GM23338 (cell line): ENCODE measurements around the gene DLGAP5. TPM values are rescaled to one million over a fixed set of nuclear protein-coding genes. Genes with fewer than 3 reads are reported as not detected.

Experiments
- ATAC-seq: fragments of 200-7000 bp; cut with Tn5 transposase; 3 replicates; pipeline ENCODE4 v1.9.1; 2020
- DNase-seq: peaks from one replicate; pipeline ENCODE4 v3.0.0-alpha.2; 2015; ENCODE audit warnings: low spot score
- H2AFZ ChIP-seq: fragments of 200-600 bp; sonication (generic); 2 replicates; pipeline ENCODE4 v1.8.0; 2016; ENCODE audit warnings: antibody characterized with exemption, mild to moderate bottlenecking, moderate library complexity
- H3F3A ChIP-seq: fragments of 200-600 bp; sonication (generic); replicated peaks from 2 replicates; pipeline ENCODE4 v1.8.0; 2017; ENCODE audit warnings: antibody characterized with exemption, mixed run types, low read depth
- H3K27ac ChIP-seq: fragments of 200-600 bp; sonication (generic); 2 replicates; pipeline ENCODE4 v1.6.1; 2016; ENCODE audit warnings: low read depth
- H3K27me3 ChIP-seq: fragments of 200-600 bp; sonication (generic); 2 replicates; pipeline ENCODE4 v1.8.0; 2016; ENCODE audit warnings: mild to moderate bottlenecking, mixed run types, moderate library complexity; ENCODE audit not compliant: insufficient read depth
- H3K36me3 ChIP-seq: fragments of 200-600 bp; sonication (generic); 2 replicates; pipeline ENCODE4 v1.8.0; 2016; ENCODE audit warnings: mild to moderate bottlenecking; ENCODE audit not compliant: insufficient read depth
- H3K4me1 ChIP-seq: fragments of 200-600 bp; sonication (generic); 2 replicates; pipeline ENCODE4 v1.8.0; 2016; ENCODE audit warnings: mild to moderate bottlenecking, moderate library complexity; ENCODE audit not compliant: insufficient read depth
- H3K4me2 ChIP-seq: fragments of 200-600 bp; sonication (generic); 2 replicates; pipeline ENCODE4 v1.7.1; 2017; ENCODE audit warnings: mixed run types
- H3K4me3 ChIP-seq: fragments of 200-600 bp; sonication (generic); 2 replicates; pipeline ENCODE4 v1.6.1; 2016; ENCODE audit warnings: mixed run types
- H3K79me2 ChIP-seq: fragments of 200-600 bp; sonication (generic); replicated peaks from 2 replicates; pipeline ENCODE4 v1.8.0; 2017; ENCODE audit warnings: mild to moderate bottlenecking; ENCODE audit not compliant: insufficient read depth
- H3K9me2 ChIP-seq: fragments of 200-600 bp; sonication (generic); 2 replicates; pipeline ENCODE4 v1.8.0; 2017; ENCODE audit not compliant: insufficient read depth
- H4K20me1 ChIP-seq: fragments of 200-600 bp; sonication (generic); replicated peaks from 2 replicates; pipeline ENCODE4 v1.8.0; 2017; ENCODE audit warnings: mild to moderate bottlenecking; ENCODE audit not compliant: insufficient read depth
- H3K27ac Mint-ChIP-seq: 2 replicates; pipeline ENCODE4 v1.8.0; 2020; ENCODE audit warnings: inconsistent platforms, mild to moderate bottlenecking, moderate library complexity, mixed read lengths
- H3K27me3 Mint-ChIP-seq: 3 replicates; pipeline ENCODE4 v1.8.0; 2022; ENCODE audit warnings: low read depth, mild to moderate bottlenecking, moderate library complexity, mixed read lengths, inconsistent platforms; ENCODE audit not compliant: insufficient read depth, poor library complexity
- H3K36me3 Mint-ChIP-seq: 3 replicates; pipeline ENCODE4 v1.8.0; 2021; ENCODE audit warnings: low read depth, mild to moderate bottlenecking, inconsistent platforms, moderate library complexity, mixed read lengths
- H3K4me1 Mint-ChIP-seq: 3 replicates; pipeline ENCODE4 v1.8.0; 2020; ENCODE audit warnings: mild to moderate bottlenecking, inconsistent platforms, mixed read lengths
- H3K4me3 Mint-ChIP-seq: 3 replicates; pipeline ENCODE4 v1.8.0; 2021; ENCODE audit warnings: moderate library complexity, mild to moderate bottlenecking, inconsistent platforms, mixed read lengths
- H3K9me3 Mint-ChIP-seq: 3 replicates; pipeline ENCODE4 v1.8.0; 2020; ENCODE audit warnings: moderate library complexity, mild to moderate bottlenecking, inconsistent platforms, mixed read lengths
- CREB1 ChIP-seq: fragments of 250-450 bp; sonication (Bioruptor Pico); IDR thresholded peaks from 2 replicates; pipeline ENCODE4 v1.5.0; 2020; ENCODE audit warnings: low read depth, mild to moderate bottlenecking, moderate library complexity
- ETS1 ChIP-seq: IDR thresholded peaks from 2 replicates; pipeline ENCODE4 v1.6.1; 2016; ENCODE audit warnings: antibody characterized with exemption
- EZH2phosphoT487 ChIP-seq: fragments of 200-600 bp; sonication (generic); IDR thresholded peaks from one replicate; pipeline ENCODE4 v1.8.1; 2018; ENCODE audit warnings: antibody characterized with exemption; ENCODE audit not compliant: unreplicated experiment
- NANOG ChIP-seq: IDR thresholded peaks from 2 replicates; pipeline ENCODE4 v1.6.1; 2016; ENCODE audit warnings: antibody characterized with exemption, borderline replicate concordance
- REST ChIP-seq: IDR thresholded peaks from one replicate; pipeline ENCODE4 v1.6.1; 2018; ENCODE audit warnings: antibody characterized with exemption; ENCODE audit not compliant: unreplicated experiment
- STAT1 ChIP-seq: IDR thresholded peaks from one replicate; pipeline ENCODE4 v1.6.1; 2016; ENCODE audit warnings: antibody characterized with exemption; ENCODE audit not compliant: unreplicated experiment
- polyA plus RNA-seq: library from polyadenylated mRNA; unstranded; fragments of >200 nt; fragmentation: Nextera tagmentation; extraction: Ambion mirVana; gene quantifications from 2 replicates; pipeline ENCODE4 v1.2.1, GENCODE V29; 2016
- total RNA-seq: library from RNA; depleted of rRNA; stranded (reverse); fragments of >200 nt; shearing (Covaris generic); gene quantifications from 2 replicates; pipeline ENCODE4 v1.2.3, GENCODE V29; 2014
- TF ChIP-seq, protein P1 (sequence below), 2 experiments: fragments of 200-600 bp in 1 of 2; sonication (generic) in 1 of 2; conservative IDR thresholded peaks; 2 replicates each; pipeline versions ENCODE4 v1.5.1 to v1.6.1; 2016 to 2017; ENCODE audit warnings: antibody characterized with exemption in 2 of 2, low read depth in 2 of 2, mild to moderate bottlenecking in 2 of 2, moderate library complexity in 1 of 2
- TF ChIP-seq, protein P2 (sequence below): fragments of 250-450 bp; sonication (Bioruptor Pico); IDR thresholded peaks from 2 replicates; pipeline ENCODE4 v1.5.0; 2020; ENCODE audit warnings: mild to moderate bottlenecking, moderate library complexity

DLGAP5 gene
- total and polyA plus RNA-seq, 2 experiments from 2014 or later = 110 to 117 TPM

DNA sequence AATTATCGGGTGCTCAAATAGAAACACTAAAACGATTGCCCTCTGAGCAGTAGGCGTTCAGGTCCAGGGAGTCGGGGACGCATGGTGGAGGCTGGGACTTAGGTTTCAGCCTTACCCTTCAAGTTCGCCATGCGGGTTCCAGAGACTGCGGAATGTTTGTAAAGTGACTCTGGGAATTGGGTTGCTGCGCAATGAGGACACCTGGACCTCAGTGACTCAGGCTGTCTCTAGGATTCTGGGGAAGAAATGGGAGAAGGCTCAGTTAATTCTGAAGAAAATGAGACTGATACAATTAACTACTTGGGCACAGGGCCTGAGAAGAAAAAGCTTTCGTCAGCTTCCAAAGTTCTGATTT is 61.2 kb downstream of the DLGAP5 start:
- peaks cover 4% of the 10 kb centered on the region; the same call in 2 of the 3 replicates for H3K4me1 Mint-ChIP-seq
- H3K27me3 Mint-ChIP-seq = peaks cover 30% of the 10 kb centered on the region
- Histone ChIP-seq H3K27me3 (peaks cover 54% of the 10 kb centered on the region), H4K20me1 (peaks cover 6% of the 10 kb centered on the region), H3K4me3 (peak overlapping the region; percentile 74), H3K36me3 (no peaks in the 10 kb centered on the region), H2AFZ (peak overlapping the region; percentile 95), H3K9me2 (no peaks in the 10 kb centered on the region), H3F3A (no peaks in the 10 kb centered on the region), H3K79me2 (no peaks in the 10 kb centered on the region), H3K27ac (no peak overlapping the region), H3K4me2 (peak overlapping the region; percentile 91), H3K4me1 (0 out of 2 replicates have a peak, but pooled peaks cover 2% of the 10 kb centered on the region)
- peak overlapping the region; percentile 75 for H3K4me3 Mint-ChIP-seq
- no peak overlapping the region for H3K27ac Mint-ChIP-seq
- no peaks in the 10 kb centered on the region for H3K9me3 Mint-ChIP-seq
- TF ChIP-seq EZH2phosphoT487 = no peak
- peak; percentile 75 for DNase-seq
- H3K36me3 Mint-ChIP-seq = no peaks in the 10 kb centered on the region
- peak; percentile 23 for ATAC-seq

GRCh38 chr14:55129428-55130195 is 61.8 kb downstream of the DLGAP5 start:
- no peaks in the 10 kb centered on the region for H3K9me2 ChIP-seq
- H3K9me3 Mint-ChIP-seq = no peaks in the 10 kb centered on the region
- 0 out of 2 replicates have a peak, but pooled peaks cover 2% of the 10 kb centered on the region for H3K4me1 ChIP-seq
- H3K36me3 ChIP-seq = no peaks in the 10 kb centered on the region
- no peaks in the 10 kb centered on the region for H3K36me3 Mint-ChIP-seq
- DNase-seq (peak; percentile 72), ATAC-seq (peak; percentile 61)
- peak overlapping the region; percentile 74 for H3K4me3 ChIP-seq
- no peaks in the 10 kb centered on the region for H3K79me2 ChIP-seq
- peaks cover 4% of the 10 kb centered on the region; the same call in 2 of the 3 replicates for H3K4me1 Mint-ChIP-seq
- H2AFZ ChIP-seq = peak overlapping the region; percentile 95
- H3K27me3 ChIP-seq = peaks cover 54% of the 10 kb centered on the region
- H3K4me3 Mint-ChIP-seq = peak overlapping the region; percentile 75
- H3K4me2 ChIP-seq = peak overlapping the region; percentile 91
- H3K27ac Mint-ChIP-seq = no peak overlapping the region
- H3F3A ChIP-seq = no peaks in the 10 kb centered on the region
- peaks cover 6% of the 10 kb centered on the region for H4K20me1 ChIP-seq
- peaks cover 30% of the 10 kb centered on the region for H3K27me3 Mint-ChIP-seq
- no peak overlapping the region for H3K27ac ChIP-seq
- TF ChIP-seq, protein P1, sequence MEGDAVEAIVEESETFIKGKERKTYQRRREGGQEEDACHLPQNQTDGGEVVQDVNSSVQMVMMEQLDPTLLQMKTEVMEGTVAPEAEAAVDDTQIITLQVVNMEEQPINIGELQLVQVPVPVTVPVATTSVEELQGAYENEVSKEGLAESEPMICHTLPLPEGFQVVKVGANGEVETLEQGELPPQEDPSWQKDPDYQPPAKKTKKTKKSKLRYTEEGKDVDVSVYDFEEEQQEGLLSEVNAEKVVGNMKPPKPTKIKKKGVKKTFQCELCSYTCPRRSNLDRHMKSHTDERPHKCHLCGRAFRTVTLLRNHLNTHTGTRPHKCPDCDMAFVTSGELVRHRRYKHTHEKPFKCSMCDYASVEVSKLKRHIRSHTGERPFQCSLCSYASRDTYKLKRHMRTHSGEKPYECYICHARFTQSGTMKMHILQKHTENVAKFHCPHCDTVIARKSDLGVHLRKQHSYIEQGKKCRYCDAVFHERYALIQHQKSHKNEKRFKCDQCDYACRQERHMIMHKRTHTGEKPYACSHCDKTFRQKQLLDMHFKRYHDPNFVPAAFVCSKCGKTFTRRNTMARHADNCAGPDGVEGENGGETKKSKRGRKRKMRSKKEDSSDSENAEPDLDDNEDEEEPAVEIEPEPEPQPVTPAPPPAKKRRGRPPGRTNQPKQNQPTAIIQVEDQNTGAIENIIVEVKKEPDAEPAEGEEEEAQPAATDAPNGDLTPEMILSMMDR (conservative IDR thresholded peaks at IDR 0.05; ENCODE audit: low read depth in 2 of 2) = no peak
- TF ChIP-seq NANOG = no peak
- no peak for TF ChIP-seq STAT1
- TF ChIP-seq ETS1 = no peak
- TF ChIP-seq REST = no peak
- TF ChIP-seq, protein P2, sequence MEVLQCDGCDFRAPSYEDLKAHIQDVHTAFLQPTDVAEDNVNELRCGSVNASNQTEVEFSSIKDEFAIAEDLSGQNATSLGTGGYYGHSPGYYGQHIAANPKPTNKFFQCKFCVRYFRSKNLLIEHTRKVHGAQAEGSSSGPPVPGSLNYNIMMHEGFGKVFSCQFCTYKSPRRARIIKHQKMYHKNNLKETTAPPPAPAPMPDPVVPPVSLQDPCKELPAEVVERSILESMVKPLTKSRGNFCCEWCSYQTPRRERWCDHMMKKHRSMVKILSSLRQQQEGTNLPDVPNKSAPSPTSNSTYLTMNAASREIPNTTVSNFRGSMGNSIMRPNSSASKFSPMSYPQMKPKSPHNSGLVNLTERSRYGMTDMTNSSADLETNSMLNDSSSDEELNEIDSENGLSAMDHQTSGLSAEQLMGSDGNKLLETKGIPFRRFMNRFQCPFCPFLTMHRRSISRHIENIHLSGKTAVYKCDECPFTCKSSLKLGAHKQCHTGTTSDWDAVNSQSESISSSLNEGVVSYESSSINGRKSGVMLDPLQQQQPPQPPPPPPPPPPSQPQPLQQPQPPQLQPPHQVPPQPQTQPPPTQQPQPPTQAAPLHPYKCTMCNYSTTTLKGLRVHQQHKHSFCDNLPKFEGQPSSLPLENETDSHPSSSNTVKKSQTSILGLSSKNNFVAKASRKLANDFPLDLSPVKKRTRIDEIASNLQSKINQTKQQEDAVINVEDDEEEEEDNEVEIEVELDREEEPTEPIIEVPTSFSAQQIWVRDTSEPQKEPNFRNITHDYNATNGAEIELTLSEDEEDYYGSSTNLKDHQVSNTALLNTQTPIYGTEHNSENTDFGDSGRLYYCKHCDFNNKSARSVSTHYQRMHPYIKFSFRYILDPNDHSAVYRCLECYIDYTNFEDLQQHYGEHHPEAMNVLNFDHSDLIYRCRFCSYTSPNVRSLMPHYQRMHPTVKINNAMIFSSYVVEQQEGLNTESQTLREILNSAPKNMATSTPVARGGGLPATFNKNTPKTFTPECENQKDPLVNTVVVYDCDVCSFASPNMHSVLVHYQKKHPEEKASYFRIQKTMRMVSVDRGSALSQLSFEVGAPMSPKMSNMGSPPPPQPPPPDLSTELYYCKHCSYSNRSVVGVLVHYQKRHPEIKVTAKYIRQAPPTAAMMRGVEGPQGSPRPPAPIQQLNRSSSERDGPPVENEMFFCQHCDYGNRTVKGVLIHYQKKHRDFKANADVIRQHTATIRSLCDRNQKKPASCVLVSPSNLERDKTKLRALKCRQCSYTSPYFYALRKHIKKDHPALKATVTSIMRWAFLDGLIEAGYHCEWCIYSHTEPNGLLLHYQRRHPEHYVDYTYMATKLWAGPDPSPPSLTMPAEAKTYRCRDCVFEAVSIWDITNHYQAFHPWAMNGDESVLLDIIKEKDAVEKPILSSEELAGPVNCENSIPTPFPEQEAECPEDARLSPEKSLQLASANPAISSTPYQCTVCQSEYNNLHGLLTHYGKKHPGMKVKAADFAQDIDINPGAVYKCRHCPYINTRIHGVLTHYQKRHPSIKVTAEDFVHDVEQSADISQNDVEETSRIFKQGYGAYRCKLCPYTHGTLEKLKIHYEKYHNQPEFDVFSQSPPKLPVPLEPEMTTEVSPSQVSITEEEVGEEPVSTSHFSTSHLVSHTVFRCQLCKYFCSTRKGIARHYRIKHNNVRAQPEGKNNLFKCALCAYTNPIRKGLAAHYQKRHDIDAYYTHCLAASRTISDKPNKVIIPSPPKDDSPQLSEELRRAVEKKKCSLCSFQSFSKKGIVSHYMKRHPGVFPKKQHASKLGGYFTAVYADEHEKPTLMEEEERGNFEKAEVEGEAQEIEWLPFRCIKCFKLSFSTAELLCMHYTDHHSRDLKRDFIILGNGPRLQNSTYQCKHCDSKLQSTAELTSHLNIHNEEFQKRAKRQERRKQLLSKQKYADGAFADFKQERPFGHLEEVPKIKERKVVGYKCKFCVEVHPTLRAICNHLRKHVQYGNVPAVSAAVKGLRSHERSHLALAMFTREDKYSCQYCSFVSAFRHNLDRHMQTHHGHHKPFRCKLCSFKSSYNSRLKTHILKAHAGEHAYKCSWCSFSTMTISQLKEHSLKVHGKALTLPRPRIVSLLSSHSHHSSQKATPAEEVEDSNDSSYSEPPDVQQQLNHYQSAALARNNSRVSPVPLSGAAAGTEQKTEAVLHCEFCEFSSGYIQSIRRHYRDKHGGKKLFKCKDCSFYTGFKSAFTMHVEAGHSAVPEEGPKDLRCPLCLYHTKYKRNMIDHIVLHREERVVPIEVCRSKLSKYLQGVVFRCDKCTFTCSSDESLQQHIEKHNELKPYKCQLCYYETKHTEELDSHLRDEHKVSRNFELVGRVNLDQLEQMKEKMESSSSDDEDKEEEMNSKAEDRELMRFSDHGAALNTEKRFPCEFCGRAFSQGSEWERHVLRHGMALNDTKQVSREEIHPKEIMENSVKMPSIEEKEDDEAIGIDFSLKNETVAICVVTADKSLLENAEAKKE = no peak
- TF ChIP-seq CREB1 (CRISPR knock-in tag) = no peak
